C4-2B (cell line): Measurements from ENCODE around the gene ZNHIT3.

Experiments used
- ZFX ChIP-seq: fragments of 450-650 bp; IDR thresholded peaks from 2 replicates; pipeline ENCODE4 v1.6.1; 2017
- TF ChIP-seq, protein P1 (sequence below): fragments of 450-650 bp; conservative IDR thresholded peaks from 2 replicates; pipeline ENCODE4 v1.5.1; 2017; ENCODE audit warnings: mild to moderate bottlenecking

DNA sequence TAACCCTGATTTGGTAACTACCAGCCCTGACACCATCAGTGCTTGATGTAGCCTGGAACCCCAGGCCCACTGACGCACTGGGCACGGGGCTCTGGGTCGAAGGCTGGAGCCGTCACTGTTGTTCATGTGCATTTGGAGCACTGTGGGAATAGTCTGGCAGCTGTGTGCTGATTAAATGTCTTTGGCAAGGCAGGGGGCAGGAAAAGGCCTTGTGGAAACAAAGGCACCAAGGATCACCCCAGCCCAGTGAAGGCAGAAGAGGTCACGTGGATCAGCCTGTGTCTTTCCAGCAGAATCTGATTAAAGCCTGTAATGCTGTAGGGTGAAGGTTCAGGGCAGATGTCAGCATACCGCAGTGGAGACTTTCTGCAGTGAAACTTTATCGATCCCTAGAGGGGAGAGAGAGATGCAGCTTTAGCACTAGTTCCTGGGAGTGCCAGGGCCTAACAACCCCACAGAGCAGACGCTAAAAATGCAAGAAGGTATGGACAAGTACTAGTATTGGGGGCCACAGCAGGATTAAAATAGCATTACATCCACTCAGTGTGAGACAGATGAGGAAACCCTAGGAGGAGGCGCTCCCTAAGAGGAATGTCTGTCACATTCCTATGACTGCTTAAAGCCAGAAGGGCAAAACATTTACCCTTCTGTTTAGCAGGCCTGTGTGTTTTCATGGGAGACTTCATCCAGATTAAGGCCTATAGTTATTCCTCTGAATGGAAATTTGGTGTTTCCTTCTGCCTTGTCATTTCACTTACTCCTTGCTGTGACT lies 9.7 kb downstream of the ZNHIT3 start:
- TF ChIP-seq, protein P1, sequence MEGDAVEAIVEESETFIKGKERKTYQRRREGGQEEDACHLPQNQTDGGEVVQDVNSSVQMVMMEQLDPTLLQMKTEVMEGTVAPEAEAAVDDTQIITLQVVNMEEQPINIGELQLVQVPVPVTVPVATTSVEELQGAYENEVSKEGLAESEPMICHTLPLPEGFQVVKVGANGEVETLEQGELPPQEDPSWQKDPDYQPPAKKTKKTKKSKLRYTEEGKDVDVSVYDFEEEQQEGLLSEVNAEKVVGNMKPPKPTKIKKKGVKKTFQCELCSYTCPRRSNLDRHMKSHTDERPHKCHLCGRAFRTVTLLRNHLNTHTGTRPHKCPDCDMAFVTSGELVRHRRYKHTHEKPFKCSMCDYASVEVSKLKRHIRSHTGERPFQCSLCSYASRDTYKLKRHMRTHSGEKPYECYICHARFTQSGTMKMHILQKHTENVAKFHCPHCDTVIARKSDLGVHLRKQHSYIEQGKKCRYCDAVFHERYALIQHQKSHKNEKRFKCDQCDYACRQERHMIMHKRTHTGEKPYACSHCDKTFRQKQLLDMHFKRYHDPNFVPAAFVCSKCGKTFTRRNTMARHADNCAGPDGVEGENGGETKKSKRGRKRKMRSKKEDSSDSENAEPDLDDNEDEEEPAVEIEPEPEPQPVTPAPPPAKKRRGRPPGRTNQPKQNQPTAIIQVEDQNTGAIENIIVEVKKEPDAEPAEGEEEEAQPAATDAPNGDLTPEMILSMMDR: no peak
- TF ChIP-seq ZFX: no peak
